Neural crest cell (in vitro differentiated cells): Measurements from ENCODE around the gene PRR5. TPM values are rescaled to one million over a fixed set of nuclear protein-coding genes. Genes with fewer than 3 reads are reported as not detected.
"Not testable (repeated sequence)": the region's sequence is repeated elsewhere in the genome, so short reads cannot be mapped to it uniquely, and the experiment has no call there.

Experiments
- DNase-seq: peaks from one replicate; pipeline ENCODE4 v3.0.0; 2021; ENCODE audit warnings: low read depth, mixed read lengths, low spot score
- H3K27ac Mint-ChIP-seq: one replicate; pipeline ENCODE4 v1.8.0; 2021; ENCODE audit warnings: mild to moderate bottlenecking, mixed read lengths; ENCODE audit not compliant: unreplicated experiment
- H3K27me3 Mint-ChIP-seq: 2 replicates; pipeline ENCODE4 v1.8.0; 2021; ENCODE audit warnings: low read depth, mild to moderate bottlenecking, mixed read lengths
- H3K36me3 Mint-ChIP-seq: 2 replicates; pipeline ENCODE4 v1.8.0; 2021; ENCODE audit warnings: low read depth, mild to moderate bottlenecking, mixed read lengths
- H3K4me1 Mint-ChIP-seq: 2 replicates; pipeline ENCODE4 v1.8.0; 2021; ENCODE audit warnings: mixed read lengths
- H3K4me3 Mint-ChIP-seq: one replicate; pipeline ENCODE4 v1.8.0; 2021; ENCODE audit warnings: mild to moderate bottlenecking, mixed read lengths
- H3K9me3 Mint-ChIP-seq: 2 replicates; pipeline ENCODE4 v1.8.0; 2021; ENCODE audit warnings: mixed read lengths
- total RNA-seq: library from RNA; stranded (reverse); gene quantifications from 2 replicates; pipeline ENCODE4 v1.2.1, GENCODE V29; 2021
- TF ChIP-seq, protein P1 (sequence below): fragments of 200-600 bp; sonication (generic); conservative IDR thresholded peaks from 2 replicates; pipeline ENCODE4 v1.5.0; 2021; ENCODE audit warnings: antibody characterized with exemption, mild to moderate bottlenecking

The PRR5 gene
- total RNA-seq, 1 donor from 2014 or later, result 11.9 TPM

- peak overlapping the region; percentile 71 for H3K4me3 Mint-ChIP-seq
- H3K4me1 Mint-ChIP-seq, result peaks cover 18% of the 10 kb centered on the region
- TF ChIP-seq, protein P1, sequence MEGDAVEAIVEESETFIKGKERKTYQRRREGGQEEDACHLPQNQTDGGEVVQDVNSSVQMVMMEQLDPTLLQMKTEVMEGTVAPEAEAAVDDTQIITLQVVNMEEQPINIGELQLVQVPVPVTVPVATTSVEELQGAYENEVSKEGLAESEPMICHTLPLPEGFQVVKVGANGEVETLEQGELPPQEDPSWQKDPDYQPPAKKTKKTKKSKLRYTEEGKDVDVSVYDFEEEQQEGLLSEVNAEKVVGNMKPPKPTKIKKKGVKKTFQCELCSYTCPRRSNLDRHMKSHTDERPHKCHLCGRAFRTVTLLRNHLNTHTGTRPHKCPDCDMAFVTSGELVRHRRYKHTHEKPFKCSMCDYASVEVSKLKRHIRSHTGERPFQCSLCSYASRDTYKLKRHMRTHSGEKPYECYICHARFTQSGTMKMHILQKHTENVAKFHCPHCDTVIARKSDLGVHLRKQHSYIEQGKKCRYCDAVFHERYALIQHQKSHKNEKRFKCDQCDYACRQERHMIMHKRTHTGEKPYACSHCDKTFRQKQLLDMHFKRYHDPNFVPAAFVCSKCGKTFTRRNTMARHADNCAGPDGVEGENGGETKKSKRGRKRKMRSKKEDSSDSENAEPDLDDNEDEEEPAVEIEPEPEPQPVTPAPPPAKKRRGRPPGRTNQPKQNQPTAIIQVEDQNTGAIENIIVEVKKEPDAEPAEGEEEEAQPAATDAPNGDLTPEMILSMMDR, result no peak
- H3K9me3 Mint-ChIP-seq, result no peaks in the 10 kb centered on the region
- no peak overlapping the region for H3K27ac Mint-ChIP-seq
- H3K27me3 Mint-ChIP-seq, result peaks cover 7% of the 10 kb centered on the region
- DNase-seq, result no peak
- H3K36me3 Mint-ChIP-seq, result no peaks in the 10 kb centered on the region
Measured at GRCh38 chr22:44670220-44670988, 31.6 kb upstream of the PRR5 start.

DNA sequence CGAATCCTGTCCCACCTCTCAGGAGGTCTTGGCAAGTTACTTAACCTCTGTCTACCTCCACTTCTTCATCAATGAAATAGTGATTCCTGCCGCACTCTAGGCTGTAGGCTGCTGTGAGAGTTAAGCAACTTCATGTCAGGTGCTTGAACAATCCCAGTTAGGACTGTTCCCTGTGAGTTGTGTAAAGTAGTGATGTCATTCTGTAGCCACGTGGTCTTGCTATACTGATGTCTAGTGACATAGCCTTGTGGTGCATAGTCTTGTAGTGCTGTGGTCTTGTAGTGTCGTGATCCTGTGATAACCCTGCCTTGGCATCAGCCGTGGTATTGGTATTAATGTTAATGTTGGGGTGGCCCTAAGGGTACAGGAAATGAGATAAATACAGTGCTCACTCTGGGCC is 30.3 kb upstream of the PRR5 start:
- peaks cover 18% of the 10 kb centered on the region for H3K4me1 Mint-ChIP-seq
- no peaks in the 10 kb centered on the region for H3K9me3 Mint-ChIP-seq
- TF ChIP-seq, protein P1, result no peak
- H3K27me3 Mint-ChIP-seq, result peaks cover 7% of the 10 kb centered on the region
- H3K36me3 Mint-ChIP-seq, result no peaks in the 10 kb centered on the region
- no peak overlapping the region for H3K4me3 Mint-ChIP-seq
- no peak overlapping the region for H3K27ac Mint-ChIP-seq
- DNase-seq, result no peak

GRCh38 chr22:44672632-44673031 is 29.4 kb upstream of the PRR5 start:
- Mint-ChIP-seq H3K9me3 (no peaks in the 10 kb centered on the region), H3K4me1 (peaks cover 17% of the 10 kb centered on the region), H3K27ac (no peak overlapping the region), H3K4me3 (no peak overlapping the region), H3K27me3 (peaks cover 1% of the 10 kb centered on the region), H3K36me3 (no peaks in the 10 kb centered on the region)
- DNase-seq, result no peak
- TF ChIP-seq, protein P1, result no peak

DNA sequence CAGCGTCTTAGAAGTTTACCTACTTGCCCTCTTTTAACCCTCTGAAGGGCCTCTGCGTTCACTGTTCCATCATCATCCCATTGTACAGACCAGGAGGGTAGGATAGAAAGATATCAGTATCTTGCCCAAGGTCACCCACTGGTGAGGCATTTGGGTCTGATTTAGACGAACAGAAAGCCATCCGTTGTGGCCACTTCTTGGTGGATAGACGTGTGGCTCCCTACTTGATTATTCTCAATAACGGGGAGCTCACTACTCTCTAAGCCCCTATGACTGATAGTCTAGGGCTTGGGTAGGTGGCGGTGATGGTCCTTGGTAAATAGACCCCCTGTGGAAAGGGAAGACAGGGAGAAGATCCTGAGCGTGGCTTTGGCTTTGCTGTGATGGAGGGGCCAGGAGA is 28.6 kb upstream of the PRR5 start:
- H3K27ac Mint-ChIP-seq, result no peak overlapping the region
- H3K4me1 Mint-ChIP-seq, result peaks cover 16% of the 10 kb centered on the region

GRCh38 chr22:44676066-44676440 is 26.0 kb upstream of the PRR5 start:
- not testable (repeated sequence) for H3K27ac Mint-ChIP-seq, H3K9me3 Mint-ChIP-seq, DNase-seq, H3K4me3 Mint-ChIP-seq, H3K27me3 Mint-ChIP-seq, H3K4me1 Mint-ChIP-seq, H3K36me3 Mint-ChIP-seq

More for the DNA sequence above, 28.6 kb upstream of the PRR5 start:
- Mint-ChIP-seq H3K9me3 (no peaks in the 10 kb centered on the region), H3K27me3 (no peaks in the 10 kb centered on the region), H3K4me3 (no peak overlapping the region), H3K36me3 (no peaks in the 10 kb centered on the region)
- no peak for DNase-seq
- TF ChIP-seq, protein P1, result no peak
